ENCODE data around the gene PARP15.

Gene PARP15

DNA sequence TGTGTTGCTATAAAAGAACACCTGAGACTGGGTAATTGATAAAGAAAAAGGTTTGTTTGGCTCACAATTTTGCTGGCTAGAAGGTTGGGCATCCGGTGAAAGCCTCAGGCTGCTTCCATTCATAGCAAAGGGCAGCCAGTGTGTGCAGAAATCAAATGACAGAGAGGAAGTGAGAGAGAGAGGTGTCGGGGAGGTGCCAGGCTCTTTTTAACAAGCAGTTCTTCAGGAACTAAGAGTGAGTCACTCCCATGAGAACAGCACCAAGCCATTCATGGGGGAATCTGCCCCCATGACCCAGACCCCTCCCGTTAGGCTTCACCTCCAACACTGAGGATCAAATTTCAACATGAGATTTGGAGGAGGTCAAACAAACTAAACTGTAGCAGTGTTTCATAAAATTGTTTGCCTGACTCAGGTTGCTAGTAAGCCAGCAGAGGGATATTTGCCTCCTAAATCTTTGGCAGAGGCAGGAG lies 4.5 kb upstream of the PARP15 start:
- DNase-seq = peak; percentile 69 to 81

DNA sequence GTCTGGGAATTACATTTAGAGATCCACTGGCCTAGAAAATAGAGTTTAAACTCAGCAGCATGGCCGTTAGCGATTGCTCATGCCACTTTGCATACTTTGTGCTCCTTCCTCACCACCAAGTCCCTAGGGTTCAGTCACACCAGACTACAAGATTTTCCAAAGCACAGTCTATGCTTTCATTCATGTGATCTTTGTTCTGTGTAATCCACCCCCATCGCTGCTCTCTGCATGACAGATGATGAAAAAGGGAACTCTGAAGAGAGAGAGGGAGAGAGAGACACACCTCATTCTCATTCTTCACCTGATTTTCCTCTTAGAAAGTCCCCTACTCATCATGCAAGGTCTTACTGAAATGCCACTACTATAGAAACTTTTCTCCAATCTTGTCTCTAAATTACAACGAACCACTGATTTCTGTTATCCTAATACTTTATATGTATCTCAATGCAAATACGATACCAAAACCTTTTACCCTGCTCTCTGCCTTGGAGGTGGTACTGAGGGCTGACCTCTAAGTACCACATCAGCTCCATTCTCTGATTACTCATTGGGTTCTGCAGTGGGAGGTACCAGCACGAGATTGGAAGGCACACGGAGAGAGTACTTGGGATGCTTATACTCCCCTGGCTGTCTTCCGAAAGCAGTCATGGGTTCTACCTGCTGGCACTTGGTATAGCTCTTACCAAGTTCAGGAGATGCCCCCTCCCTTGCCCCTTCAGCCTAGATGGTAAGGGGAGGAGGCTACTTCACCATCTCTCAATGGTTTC lies 1.1 kb upstream of the PARP15 start:
- DNase-seq = peak; percentile 25 to 66

DNA sequence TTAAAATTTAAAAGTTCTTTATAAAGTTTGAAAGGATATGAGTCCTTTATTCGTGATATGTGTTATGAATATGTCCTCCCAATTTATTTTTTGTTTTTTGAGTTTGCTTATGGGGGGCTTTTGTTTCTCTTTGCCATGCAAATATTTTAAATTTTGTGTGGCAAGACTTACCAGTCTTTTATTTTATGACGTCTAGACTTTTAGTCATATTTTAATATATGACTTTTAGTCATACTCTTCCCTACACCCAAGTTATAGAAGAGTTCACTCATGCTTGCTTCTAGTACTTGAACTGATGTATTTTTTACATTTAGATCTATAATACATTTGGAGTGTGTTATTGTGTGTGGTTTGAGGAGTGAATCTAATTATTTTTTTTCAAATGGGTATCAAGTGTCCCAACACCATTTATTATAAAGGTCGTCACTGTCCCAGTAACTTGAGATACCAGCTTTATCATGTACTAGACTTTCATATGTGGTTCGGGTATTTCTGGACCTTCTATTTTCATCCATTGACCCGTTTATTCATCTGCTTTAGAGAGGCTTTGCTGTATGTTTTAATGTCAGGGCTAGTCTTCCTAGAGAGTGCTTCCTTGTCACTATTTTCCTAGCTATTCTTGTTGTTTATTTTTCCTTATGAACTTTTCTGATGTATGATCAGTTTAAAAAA lies 755 bp downstream of the PARP15 start:
- DNase-seq = no peak

DNA sequence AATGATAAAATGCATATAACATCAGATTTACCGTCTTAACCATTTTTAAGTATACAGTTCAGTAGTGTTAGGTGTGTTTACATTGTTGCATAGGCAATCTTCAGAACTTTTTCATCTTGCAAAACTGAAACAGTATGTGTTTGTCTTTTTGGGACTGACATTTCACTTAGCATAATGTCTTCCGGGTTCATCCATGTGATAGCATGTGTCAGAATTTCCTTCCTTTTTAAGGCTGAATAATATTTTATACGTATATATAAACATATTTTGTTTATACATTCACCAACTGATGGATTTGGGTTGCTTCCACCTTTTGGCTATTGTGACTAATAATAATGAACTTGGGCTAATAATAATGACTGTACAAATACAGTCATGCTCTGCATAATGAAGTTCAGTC lies 3.0 kb downstream of the PARP15 start:
- DNase-seq = no peak

DNA sequence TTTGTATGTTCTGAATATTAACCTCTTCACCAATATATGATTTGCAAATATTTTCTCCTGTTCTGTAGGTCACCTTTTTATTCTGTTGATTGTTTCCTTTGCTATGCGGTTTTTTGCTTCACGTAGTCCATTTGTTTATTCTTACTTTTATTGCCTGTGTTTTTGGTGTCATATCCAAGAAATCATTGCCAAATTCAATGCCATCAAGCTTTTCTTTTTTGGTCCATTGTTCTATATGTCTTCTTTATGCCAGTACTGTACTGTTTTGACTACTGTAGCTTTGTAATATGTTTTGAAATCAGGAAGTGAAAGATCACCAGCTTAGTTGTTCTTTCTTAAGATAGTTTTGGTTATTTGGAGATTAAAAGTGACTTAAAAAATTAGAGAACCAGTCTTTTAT lies 4.2 kb downstream of the PARP15 start:
- DNase-seq = no peak

DNA sequence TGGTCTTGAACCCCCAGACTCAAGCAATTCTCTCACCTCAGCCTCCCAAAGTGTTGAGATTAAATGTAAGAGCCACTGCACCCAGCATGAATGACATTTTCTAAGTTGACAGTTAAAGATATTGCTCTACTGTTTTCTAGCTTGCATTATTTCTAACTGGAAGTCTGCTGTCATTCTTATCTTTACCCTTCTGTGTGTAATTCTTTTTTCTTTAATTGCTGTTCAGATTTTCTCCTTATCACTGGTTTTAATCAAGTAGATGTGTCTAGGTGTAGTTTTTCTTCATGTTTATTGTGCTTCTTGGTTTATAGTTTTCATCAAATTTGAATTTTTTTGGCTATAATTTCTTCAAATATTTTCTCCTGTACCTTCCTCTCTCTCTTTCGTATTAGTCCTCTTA lies 4.9 kb downstream of the PARP15 start:
- no peak for DNase-seq

DNA sequence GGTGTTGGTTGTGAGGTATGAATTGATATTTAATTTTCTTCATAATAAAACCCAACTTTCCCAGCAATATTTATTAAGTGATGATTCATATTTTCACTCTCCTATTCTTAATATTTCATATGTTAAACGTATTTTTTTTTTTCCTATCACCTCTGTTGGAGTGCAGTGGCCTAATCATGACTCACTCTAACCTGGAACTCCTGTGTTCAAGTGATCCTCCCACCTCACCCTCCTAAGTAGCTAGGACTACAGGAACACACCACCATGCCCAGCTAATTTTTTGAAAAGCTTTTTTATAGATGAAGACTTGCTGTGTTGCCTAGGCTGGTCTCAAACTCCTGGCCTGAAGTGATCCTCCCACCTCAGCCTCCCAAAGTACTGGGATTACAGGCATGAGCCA lies 8.6 kb downstream of the PARP15 start:
- DNase-seq = no peak

DNA sequence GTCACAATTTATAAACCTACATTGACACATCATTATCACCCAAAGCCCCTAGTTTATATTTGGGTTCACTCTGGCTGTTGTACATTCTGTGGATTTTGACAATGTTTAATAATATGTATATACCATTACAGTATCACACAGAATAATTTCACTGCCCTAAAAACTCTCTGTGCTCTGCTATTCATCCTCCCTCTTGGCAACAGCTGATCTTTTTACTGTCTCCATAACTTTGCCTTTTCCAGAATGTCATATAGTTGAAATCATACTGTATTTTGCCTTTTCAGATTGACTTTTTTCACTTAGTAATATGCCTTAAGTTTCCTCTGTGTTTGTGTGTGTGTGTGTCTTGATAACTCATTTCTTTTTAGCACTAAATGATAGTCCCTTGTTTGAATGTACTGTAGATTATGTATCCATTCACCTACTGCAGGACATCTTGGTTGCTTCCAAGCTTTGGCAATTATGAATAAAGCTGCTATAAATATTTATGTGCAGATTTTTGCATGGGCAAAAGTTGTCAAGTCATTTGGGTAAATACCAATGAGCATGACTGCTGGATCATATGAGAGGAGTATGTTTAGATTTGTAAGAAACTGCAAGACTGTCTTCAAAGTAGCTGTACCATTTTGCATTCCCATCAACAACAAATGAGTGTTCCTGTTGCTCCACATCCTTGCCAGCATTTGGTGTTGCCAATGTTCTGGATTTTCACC lies 9.5 kb downstream of the PARP15 start:
- no peak for DNase-seq

DNA sequence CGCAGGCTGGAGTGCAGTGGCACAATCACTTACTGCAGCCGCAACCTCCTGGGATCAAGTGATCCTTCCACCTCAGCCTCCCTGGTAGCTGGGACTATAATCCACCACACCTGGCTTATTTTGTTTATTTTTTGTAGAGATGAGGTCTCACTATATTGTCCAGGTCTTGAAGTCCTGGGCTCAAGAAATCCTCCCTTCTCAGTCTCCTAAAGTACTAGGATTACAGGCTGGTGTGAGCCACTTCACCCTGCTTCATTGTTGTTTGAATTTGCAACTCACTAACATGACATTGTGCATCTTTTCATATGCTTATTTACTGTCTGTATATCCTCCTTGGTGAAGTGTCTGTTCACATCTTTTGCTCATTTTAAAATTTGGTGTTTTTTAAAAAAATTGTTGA lies 10.1 kb downstream of the PARP15 start:
- no peak for DNase-seq

DNA sequence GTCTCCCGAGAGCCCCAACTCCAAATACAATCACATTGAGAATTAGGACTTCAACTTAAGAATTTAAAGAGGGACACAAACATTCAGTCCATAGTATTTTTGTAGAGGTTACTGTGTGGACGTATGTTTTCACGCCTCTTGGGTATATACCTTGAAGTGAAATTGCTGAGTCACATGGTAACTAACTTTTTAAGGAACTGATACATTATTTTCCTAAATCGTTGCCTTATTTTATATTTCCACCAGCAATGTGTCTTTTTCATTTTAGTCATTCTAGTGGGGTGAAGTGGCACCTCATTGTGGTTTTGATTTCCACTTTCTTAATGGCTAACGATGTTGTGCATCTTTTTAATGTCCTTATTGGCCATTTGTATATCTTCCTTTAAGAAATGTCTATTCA lies 11.8 kb downstream of the PARP15 start:
- DNase-seq = no peak

DNA sequence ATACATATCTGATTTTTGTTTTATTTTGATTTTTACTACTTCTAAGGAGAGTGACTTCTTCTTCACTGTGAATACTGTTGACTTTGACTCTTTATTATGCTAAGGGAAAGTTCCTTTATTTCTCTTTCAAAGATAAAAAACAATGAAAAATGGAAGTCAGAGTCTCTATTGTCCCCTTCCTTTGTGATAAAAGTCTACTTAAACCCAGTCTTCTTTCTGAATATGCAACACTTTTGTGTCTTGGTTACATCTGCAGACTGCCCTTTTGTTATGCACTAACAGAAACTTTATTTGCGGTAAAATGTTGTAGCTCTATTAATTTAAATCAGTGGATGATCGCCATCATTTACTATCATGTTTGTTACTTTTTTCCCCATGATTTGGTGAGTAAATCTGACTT lies 13.2 kb downstream of the PARP15 start:
- no peak for DNase-seq

DNA sequence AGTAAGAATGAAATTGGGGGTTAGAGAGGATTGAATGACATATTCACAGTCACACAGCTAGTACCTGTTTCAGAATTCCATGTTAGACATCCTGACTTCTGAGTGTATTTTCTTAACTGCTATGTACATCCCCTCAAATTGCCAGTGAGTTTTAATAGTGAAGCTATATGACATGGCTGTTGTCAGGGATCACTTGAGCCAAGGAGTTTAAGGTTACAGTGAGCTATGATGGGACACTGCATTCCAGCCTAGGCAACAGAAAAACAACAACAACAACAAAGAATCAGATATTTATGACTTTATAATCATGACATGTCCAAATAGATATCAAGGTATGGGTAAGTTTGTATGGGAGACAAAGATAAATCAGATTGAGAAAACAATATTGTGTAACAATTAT lies 16.6 kb downstream of the PARP15 start:
- no peak for DNase-seq

DNA sequence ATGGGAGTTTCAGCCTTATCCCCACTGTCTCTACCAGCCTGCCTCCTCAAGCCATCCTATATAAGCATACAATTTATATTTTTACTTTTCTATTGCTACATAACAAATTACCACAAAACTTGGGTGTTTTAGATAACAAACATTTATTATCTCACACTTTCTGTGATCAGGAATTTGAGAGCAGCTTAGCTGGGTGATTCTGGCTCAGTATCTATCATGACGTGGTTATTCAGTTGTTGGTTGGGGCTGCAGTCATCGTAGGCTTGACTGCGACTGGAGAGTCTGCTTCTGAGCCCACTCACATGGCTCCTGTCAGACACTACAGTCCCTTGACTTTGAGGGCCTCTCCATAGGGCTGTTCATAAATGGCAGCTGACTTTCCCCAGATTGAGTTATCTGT lies 20.7 kb downstream of the PARP15 start:
- DNase-seq = no peak

DNA sequence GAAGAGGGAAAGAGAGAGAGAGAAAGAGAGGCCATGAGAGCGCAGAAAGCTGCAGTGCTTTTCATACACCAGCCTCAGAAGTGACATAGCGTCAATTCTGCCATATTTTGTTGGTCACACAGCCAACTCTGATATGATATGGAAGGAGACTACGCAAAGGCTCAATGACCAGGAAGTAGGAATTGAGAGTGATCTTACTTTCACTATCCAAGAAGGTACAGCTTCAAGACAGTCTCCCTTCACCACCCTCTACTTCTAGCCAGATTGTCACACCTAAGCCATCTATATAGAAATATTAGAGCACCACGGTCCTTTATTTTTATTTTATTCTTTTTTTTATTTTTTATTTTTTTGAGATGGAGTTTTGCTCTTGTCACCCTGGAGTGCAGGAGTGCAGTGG lies 21.1 kb downstream of the PARP15 start:
- DNase-seq = no peak

DNA sequence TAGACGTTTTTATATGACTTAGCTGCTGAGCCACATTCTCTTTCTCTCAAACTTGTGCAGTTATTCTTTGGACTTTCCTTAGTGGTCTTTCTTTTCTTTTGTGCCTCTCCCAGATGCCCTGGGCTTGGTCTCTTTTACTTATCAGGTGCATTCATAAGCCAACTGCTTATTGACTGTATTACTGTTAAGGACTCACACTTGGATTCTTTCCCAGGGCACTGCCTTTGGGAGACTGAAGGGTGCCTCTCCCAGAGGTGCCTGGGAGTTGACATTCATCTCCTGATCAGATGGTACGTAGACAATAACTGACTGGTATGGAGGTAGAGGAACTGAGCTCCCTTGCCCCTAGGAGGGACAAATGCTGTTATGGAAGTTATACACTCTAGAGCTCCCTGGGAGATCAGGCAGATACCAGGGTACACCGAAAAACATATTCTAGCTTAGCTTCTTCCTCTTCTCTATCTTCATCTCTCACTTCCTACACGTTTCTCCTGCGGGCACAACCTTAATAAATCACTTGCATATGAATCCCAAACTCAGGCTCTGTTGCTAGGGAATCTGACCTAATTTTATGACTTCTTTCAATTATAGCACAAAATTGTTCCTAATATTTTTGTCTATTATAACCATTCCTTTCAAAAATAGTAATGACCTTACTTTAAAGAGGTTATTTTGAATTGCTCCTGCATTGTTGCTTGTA lies 24.7 kb downstream of the PARP15 start:
- no peak for DNase-seq

DNA sequence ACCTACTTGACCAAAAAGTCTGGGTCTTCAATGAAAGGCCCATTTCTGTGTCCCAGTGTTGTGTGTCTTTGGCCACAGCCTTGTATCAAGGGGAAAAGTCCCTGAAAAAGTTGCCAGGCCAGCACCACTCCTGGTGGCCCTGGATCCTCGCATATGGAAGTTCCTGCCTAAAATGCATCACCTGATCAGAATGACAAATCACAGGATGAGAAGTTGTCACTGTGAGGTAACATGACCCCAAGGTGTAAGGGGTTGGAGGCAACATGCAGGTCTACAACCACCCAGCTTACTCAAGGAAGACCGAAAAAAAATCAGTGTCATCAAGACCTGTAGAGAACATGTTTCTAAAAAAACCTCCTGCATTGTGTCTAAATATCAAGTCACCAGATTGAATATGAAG lies 25.6 kb downstream of the PARP15 start:
- DNase-seq = no peak

DNA sequence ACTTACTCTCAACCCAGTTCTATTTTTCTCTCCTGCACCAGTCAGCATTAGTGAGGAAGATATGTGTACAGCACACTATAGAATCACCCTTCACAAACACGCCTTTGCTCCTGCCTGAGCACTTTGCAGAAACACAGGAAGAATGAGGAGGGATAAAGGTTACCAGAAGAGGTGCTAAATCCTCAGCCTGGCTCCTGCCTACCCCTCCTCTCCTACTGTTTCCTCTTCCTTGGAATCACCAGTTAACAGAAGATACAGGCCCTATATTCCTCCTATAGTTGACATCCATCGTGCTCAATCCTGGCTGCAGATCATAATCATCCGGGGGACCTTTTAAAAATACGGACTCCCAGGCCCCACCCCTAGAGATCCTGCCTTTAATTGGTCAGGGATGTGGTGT lies 28.9 kb downstream of the PARP15 start:
- no peak for DNase-seq

DNA sequence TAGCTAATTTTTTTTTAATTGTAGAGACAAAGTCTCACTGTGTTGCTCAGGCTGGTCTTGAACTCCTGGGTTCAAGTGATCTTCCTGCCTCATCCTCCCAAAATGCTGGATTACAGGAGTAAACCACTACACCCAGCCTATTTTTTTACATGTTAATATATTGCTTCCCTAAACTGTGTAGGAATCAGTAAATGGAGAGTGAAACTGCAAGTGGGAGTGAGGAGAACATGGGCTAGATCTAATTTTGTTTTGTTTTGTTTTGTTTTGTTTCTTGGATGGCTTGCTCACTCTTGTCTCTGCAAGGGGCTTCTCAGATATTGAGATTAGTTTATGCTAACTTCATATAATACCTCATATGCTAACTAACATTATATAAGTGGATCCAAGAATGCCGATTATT lies 31.5 kb downstream of the PARP15 start:
- no peak for DNase-seq

DNA sequence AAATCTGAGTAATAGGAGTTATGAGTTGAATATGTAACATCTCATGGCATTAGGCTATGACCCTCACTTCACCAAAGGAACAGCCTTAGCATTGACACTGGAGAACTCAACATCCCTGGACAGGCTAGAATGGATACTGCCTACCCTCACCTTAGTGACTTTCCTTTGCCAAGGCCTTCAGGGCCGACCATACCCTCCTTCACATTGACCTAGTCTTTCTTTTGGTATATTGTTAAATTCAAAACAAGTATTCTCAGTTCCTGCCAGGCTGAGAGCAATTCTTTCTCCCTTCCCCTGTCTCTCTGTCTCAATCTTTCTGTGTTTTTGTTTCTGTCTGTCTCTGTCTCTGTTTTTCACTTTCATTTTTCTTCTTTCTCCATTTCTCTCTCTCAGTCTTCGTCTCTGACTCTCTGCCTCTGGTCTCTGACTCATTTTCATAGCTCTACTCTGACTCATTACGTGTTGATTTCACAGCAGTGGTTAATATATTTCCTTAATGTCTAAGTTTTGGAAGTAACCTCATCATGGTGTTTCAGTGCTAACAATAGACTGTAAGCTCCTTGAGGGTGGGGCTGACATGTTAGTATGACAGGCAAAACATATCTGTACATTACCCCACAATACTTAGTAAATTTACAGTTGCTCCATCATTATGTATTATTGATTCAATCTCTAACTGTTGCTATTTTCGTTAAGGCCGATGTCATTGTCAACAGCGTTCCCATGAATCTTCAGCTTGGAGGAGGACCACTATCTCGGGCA lies 32.5 kb downstream of the PARP15 start:
- DNase-seq = peak; percentile 14 to 62

DNA sequence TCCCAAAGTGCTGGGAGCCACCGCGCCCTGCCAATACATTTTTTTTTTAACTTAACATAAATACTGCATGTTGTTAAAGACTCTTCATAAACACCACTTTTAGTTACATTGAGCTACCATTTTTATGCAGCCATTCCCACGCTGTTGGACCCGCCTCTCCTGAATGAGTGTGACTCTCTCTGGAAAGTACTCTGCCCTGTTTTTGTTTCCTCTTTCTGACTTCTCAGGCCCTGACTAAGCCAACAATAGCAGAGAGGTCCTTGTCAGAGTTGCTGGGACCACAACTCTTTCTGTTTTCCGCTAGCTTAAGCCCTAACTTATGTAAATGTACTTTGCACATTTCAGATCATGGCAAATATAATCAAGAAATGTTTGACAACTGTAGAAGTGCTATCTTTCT lies 35.2 kb downstream of the PARP15 start:
- peak in 1 of 2 donors; percentile 10 for DNase-seq

DNA sequence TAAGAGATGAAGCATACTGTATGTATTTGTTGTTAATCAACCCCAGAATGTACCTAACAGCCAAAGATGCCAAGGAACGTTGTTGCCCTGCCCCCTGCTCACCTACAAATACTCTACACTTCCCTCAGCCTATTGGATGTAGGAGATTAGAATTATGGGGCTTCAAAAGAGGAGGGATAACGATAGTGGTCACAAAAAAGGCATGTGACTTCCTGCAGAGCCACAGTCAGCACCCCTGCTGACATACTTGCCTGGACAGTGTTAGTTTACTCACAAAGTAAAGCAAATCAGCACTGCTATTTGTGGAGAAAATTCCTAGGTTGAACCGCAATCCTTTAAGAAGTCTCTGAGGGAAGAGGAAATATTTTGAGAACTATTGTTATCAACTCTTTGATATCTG lies 37.9 kb downstream of the PARP15 start:
- no peak for DNase-seq

DNA sequence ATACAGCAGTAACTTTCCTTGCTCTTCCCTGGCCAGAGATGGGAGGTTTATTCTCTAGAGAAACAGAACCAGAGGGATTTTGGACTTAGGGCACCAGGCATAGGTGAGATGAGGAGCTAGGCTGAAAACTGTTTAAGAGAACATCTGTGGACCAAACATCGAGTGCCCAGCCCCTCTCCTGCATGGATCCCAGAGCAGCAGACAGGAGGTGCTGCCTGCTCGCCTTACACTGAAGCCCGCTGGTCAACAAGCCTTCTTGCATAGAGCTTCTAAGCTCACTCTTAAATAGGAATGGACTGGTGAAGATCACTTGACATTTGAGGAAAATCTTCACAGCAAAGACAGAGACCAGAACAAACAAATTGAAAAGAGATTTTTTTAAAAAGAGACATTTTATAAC lies 41.2 kb downstream of the PARP15 start:
- DNase-seq = no peak
